ENCODE data around the gene WDR12.
A peak's percentile ranks its signal among the peaks of the same experiment; 100 is the strongest.
"Not testable (repeated sequence)": the region's sequence is repeated elsewhere in the genome, so short reads cannot be mapped to it uniquely, and the experiment has no call there.

Gene WDR12

GRCh38 chr2:202933958-202934357 is 22.5 kb upstream of the WDR12 start:
- DNase-seq (ENCODE audit: insufficient read length, low spot score) (no peak), FAIRE-seq (no peak)
- no peak for TF ChIP-seq SPI1 (IDR thresholded peaks at IDR 0.05; ENCODE audit: low read depth, low read length)
- no peak for TF ChIP-seq PAX5 (IDR thresholded peaks at IDR 0.05; ENCODE audit: insufficient read depth, low read length, severe bottlenecking)
- TF ChIP-seq POU2F2 (IDR thresholded peaks at IDR 0.05; ENCODE audit: low read depth, low read length): no peak
- TF ChIP-seq TAF1 (IDR thresholded peaks at IDR 0.05; ENCODE audit: low read depth, low read length): no peak
- TF ChIP-seq POLR2AphosphoS5 (IDR thresholded peaks at IDR 0.05; ENCODE audit: low read depth, low read length): no peak
- TF ChIP-seq POLR2A (IDR thresholded peaks at IDR 0.05; ENCODE audit: low read depth, low read length): no peak

- DNase-seq (ENCODE audit: insufficient read length, low spot score): no peak
- no peak for TF ChIP-seq POLR2A (IDR thresholded peaks at IDR 0.05; ENCODE audit: low read depth, low read length)
- no peak for TF ChIP-seq POLR2AphosphoS5 (IDR thresholded peaks at IDR 0.05; ENCODE audit: low read depth, low read length)
- TF ChIP-seq TAF1 (IDR thresholded peaks at IDR 0.05; ENCODE audit: low read depth, low read length): no peak
- no peak for FAIRE-seq
Observed at GRCh38 chr2:202933139-202933510, 21.7 kb upstream of the WDR12 start.

DNA sequence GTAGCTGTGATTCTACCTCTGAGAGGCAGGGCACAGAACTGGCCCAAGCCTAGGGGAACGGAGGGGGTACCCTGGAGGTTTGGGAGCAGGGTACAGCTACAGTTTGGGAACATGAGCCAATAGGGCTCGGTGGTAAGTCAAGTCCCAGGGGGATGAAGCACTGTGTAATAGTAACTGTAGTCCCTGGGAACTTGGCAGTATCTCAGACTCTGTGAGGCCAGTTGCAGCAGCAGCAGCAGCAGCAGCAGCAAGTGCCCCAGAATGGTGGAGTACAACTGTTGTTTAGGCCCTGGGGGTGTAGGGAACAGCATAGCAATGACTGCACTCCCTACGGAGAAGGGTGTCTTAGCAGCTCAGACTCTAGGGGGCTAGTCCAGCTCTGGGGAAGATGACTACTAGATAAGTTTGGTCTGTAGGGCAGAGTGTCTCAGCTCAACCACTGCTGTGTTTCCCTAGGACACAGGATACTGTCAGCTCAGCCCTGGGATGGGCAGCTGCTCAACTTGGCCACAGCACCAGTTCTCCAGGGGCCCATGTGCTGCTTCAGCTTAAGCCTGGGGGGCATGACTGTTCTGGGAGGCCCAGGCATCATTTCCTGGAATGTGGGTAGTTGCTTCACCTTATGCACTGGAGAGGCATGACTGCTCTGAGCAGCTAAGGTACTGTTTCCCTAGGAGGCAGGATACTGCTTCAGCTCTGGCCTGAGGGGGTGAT is 21.1 kb upstream of the WDR12 start:
- DNase-seq (ENCODE audit: insufficient read length, low spot score): no peak
- no peak for TF ChIP-seq PAX5 (IDR thresholded peaks at IDR 0.05; ENCODE audit: insufficient read depth, low read length, severe bottlenecking)
- no peak for TF ChIP-seq SPI1 (IDR thresholded peaks at IDR 0.05; ENCODE audit: low read depth, low read length)
- no peak for FAIRE-seq

DNA sequence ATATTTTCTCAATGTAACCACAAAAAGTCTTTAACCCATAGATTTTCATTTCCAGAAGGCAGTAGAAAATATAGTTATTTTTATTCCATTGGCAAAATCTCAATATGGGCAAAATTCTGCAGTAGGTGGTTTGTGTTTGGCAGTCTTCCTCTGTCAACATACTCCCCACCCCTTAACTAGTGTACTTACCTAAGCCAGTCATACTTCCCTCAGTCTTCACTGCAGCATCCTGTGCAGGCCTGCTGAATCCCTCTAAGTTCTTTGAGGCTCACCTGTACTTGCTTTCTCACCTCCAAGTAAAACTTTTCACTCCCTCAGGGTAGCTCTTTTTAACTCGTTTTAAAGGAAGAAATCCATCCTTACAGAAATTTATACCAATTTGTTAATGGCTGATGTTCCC is 7.4 kb upstream of the WDR12 start:
- DNase-seq (ENCODE audit: insufficient read length, low spot score) (no peak), FAIRE-seq (no peak)
- TF ChIP-seq SPI1 (IDR thresholded peaks at IDR 0.05; ENCODE audit: low read depth, low read length) (no peak), POLR2A (IDR thresholded peaks at IDR 0.05; ENCODE audit: low read depth, low read length) (no peak), POU2F2 (IDR thresholded peaks at IDR 0.05; ENCODE audit: low read depth, low read length) (no peak), PAX5 (IDR thresholded peaks at IDR 0.05; ENCODE audit: insufficient read depth, low read length, severe bottlenecking) (no peak), POLR2AphosphoS5 (IDR thresholded peaks at IDR 0.05; ENCODE audit: low read depth, low read length) (no peak), TAF1 (IDR thresholded peaks at IDR 0.05; ENCODE audit: low read depth, low read length) (no peak)

GRCh38 chr2:202912342-202913201 is 1.1 kb upstream of the WDR12 start:
- not testable (repeated sequence) for DNase-seq (ENCODE audit: insufficient read length, low spot score); FAIRE-seq

DNA sequence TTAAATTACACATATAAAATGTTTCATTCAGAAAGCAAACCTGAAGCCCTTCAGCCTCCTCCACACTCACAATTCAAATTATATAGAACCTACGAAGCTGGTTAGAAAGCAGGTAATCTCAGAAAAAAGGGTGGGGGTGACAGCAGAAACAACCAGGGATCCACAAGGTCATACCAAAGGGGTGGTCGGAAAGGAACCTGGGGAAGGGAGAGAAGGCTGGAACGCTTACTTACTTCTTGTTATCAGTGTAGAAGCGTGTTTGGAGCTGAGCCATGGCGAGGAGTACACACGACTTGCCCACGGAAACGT is 316 bp downstream of the WDR12 start:
- TF ChIP-seq POLR2AphosphoS5 (IDR thresholded peaks at IDR 0.05; ENCODE audit: low read depth, low read length): no peak
- no peak for TF ChIP-seq SPI1 (IDR thresholded peaks at IDR 0.05; ENCODE audit: low read depth, low read length)
- TF ChIP-seq TAF1 (IDR thresholded peaks at IDR 0.05; ENCODE audit: low read depth, low read length): no peak
- TF ChIP-seq POU2F2 (IDR thresholded peaks at IDR 0.05; ENCODE audit: low read depth, low read length): no peak
- no peak for TF ChIP-seq PAX5 (IDR thresholded peaks at IDR 0.05; ENCODE audit: insufficient read depth, low read length, severe bottlenecking)
- TF ChIP-seq POLR2A (IDR thresholded peaks at IDR 0.05; ENCODE audit: low read depth, low read length): no peak
- FAIRE-seq: peak; percentile 20
- no peak for DNase-seq (ENCODE audit: insufficient read length, low spot score)

GRCh38 chr2:202910698-202911097 is 775 bp downstream of the WDR12 start:
- DNase-seq (ENCODE audit: insufficient read length, low spot score): no peak
- no peak for TF ChIP-seq POLR2AphosphoS5 (IDR thresholded peaks at IDR 0.05; ENCODE audit: low read depth, low read length)
- no peak for TF ChIP-seq PAX5 (IDR thresholded peaks at IDR 0.05; ENCODE audit: insufficient read depth, low read length, severe bottlenecking)
- TF ChIP-seq SPI1 (IDR thresholded peaks at IDR 0.05; ENCODE audit: low read depth, low read length): no peak
- TF ChIP-seq POLR2A (IDR thresholded peaks at IDR 0.05; ENCODE audit: low read depth, low read length): no peak
- no peak for TF ChIP-seq POU2F2 (IDR thresholded peaks at IDR 0.05; ENCODE audit: low read depth, low read length)
- no peak for TF ChIP-seq TAF1 (IDR thresholded peaks at IDR 0.05; ENCODE audit: low read depth, low read length)
- no peak for FAIRE-seq

- not testable (repeated sequence) for DNase-seq (ENCODE audit: insufficient read length, low spot score); FAIRE-seq
Observed at GRCh38 chr2:202910250-202910649, 1.2 kb downstream of the WDR12 start.

DNA sequence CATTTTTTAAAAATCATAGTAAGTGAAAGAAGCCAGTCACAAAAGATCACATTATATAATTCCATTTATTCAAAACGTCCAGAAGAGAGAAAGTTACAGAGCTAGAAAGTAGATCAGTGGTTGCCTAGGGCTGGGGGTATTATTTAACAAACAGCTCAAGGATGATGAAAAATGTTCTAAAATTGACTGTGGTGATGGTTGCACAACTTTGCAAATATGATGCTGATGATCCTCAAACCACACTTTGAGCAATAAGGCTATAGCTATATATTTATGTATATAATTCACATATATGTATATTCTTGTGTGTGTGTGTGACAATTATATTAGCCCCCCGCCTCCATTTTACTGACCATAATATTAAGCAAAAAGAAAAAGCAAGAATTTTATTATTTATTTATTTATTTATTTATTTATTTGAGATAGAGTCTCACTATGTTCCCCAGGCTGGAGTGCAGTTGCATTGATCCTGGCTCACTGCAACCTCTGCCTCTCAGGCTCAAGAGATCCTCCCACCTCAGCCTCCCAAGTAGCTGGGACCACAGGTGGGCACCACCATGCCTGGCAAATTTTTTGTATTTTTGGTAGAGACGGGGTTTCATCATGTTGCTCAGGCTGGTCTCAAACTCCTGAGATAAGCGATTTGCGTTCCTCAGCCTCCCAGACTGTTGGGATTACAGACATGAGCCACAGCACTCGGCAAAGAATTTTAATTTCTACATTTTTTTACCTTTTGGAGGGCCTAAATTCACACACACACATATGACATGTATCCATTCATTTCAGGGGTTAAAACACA is 1.9 kb downstream of the WDR12 start:
- no peak for DNase-seq (ENCODE audit: insufficient read length, low spot score)
- FAIRE-seq: no peak

GRCh38 chr2:202908186-202908585 is 3.3 kb downstream of the WDR12 start:
- DNase-seq (ENCODE audit: insufficient read length, low spot score) (no peak), FAIRE-seq (no peak)
- no peak for TF ChIP-seq POU2F2 (IDR thresholded peaks at IDR 0.05; ENCODE audit: low read depth, low read length)
- TF ChIP-seq PAX5 (IDR thresholded peaks at IDR 0.05; ENCODE audit: insufficient read depth, low read length, severe bottlenecking): no peak
- no peak for TF ChIP-seq TAF1 (IDR thresholded peaks at IDR 0.05; ENCODE audit: low read depth, low read length)
- no peak for TF ChIP-seq SPI1 (IDR thresholded peaks at IDR 0.05; ENCODE audit: low read depth, low read length)
- TF ChIP-seq POLR2A (IDR thresholded peaks at IDR 0.05; ENCODE audit: low read depth, low read length): no peak
- no peak for TF ChIP-seq POLR2AphosphoS5 (IDR thresholded peaks at IDR 0.05; ENCODE audit: low read depth, low read length)

More for the DNA sequence above, 1.9 kb downstream of the WDR12 start:
- TF ChIP-seq POLR2AphosphoS5 (IDR thresholded peaks at IDR 0.05; ENCODE audit: low read depth, low read length) (no peak), POLR2A (IDR thresholded peaks at IDR 0.05; ENCODE audit: low read depth, low read length) (no peak), PAX5 (IDR thresholded peaks at IDR 0.05; ENCODE audit: insufficient read depth, low read length, severe bottlenecking) (no peak), POU2F2 (IDR thresholded peaks at IDR 0.05; ENCODE audit: low read depth, low read length) (no peak), TAF1 (IDR thresholded peaks at IDR 0.05; ENCODE audit: low read depth, low read length) (no peak)

GRCh38 chr2:202905507-202905906 is 6.0 kb downstream of the WDR12 start:
- not testable (repeated sequence) for DNase-seq (ENCODE audit: insufficient read length, low spot score); FAIRE-seq
